Esophagus squamous epithelium (tissue), 4 donors: ENCODE measurements around the gene CHAF1A.

Experiments
- POLR2A ChIP-seq, 4 donors: fragments of 450-650 bp; IDR thresholded peaks; one replicate each; pipeline ENCODE4 v1.6.1; 2017; ENCODE audit warnings: antibody characterized with exemption in 4 of 4, mild to moderate bottlenecking in 4 of 4, moderate library complexity in 3 of 4
- TF ChIP-seq, protein P1 (sequence below), 6 experiments: fragments of 450-650 bp in 4 of 6; fragments of 200-600 bp in 2 of 6; sonication (generic) in 2 of 6; IDR thresholded peaks; one replicate each; pipeline ENCODE4 v1.5.1; 2016 to 2019; ENCODE audit warnings: antibody characterized with exemption in 6 of 6, mild to moderate bottlenecking in 4 of 6, moderate library complexity in 4 of 6

DNA sequence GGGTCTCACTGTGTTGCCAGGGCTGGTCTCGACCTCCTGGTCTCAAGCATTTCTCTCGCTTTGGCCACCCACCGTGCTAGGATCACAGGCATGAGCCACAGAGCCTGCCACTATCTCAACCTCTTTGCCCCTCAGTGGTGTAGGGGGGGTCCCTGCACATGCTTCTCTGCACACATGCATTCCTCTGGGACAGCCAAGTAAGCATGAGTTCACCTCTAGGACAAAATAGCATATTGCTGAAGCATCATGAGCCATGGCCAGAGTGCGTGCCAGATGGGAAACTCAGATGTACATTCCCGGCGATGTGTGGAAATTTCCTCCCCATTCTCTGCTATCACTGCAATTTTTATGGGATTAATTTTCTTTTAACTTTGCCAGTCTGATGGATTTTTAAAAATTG lies 23.1 kb downstream of the CHAF1A start:
- TF ChIP-seq, protein P1, sequence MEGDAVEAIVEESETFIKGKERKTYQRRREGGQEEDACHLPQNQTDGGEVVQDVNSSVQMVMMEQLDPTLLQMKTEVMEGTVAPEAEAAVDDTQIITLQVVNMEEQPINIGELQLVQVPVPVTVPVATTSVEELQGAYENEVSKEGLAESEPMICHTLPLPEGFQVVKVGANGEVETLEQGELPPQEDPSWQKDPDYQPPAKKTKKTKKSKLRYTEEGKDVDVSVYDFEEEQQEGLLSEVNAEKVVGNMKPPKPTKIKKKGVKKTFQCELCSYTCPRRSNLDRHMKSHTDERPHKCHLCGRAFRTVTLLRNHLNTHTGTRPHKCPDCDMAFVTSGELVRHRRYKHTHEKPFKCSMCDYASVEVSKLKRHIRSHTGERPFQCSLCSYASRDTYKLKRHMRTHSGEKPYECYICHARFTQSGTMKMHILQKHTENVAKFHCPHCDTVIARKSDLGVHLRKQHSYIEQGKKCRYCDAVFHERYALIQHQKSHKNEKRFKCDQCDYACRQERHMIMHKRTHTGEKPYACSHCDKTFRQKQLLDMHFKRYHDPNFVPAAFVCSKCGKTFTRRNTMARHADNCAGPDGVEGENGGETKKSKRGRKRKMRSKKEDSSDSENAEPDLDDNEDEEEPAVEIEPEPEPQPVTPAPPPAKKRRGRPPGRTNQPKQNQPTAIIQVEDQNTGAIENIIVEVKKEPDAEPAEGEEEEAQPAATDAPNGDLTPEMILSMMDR (IDR thresholded peaks at IDR 0.05) = no peak
- TF ChIP-seq POLR2A (IDR thresholded peaks at IDR 0.05) = no peak
